GM10248 (cell line): ENCODE measurements around the gene SMAD3.
"Not testable (repeated sequence)": the region's sequence is repeated elsewhere in the genome, so short reads cannot be mapped to it uniquely, and the experiment has no call there.

Experiments
- CTCF ChIA-PET: fragments of 300-600 bp; sonication (Branson Sonifier 250); formaldehyde crosslinking; extraction: SDS; loops from one replicate; lab custom pipeline; 2021; ENCODE audit warnings: antibody characterized with exemption; lab: Yijun Ruan, JAX
- POLR2A ChIA-PET: fragments of 350-650 bp; sonication (Branson Sonifier 250); formaldehyde crosslinking; extraction: SDS; loops from one replicate; lab custom pipeline; 2020; ENCODE audit warnings: antibody characterized with exemption; lab: Yijun Ruan, JAX
- DNase-seq: peaks from one replicate; pipeline ENCODE4 v3.0.0; 2012; ENCODE audit errors: extremely low spot score
- CTCF ChIP-seq: IDR thresholded peaks from 2 replicates; pipeline ENCODE4 v1.5.1; 2012; ENCODE audit warnings: mild to moderate bottlenecking, low read depth; ENCODE audit errors: extremely low read depth, missing control alignments, control extremely low read depth

The SMAD3 gene

GRCh38 chr15:67119238-67119846 is 53.9 kb downstream of the SMAD3 start:
- DNase-seq = no peak
- POLR2A ChIA-PET = no interaction called here
- TF ChIP-seq CTCF = no peak
- CTCF ChIA-PET = interaction anchor here (0.8 to 4.2 kb wide), 7 partner anchors 9 to 173 kb away, joined by 3 to 20 read pairs (median 7); partner anchors contain the start of gene SMAD3

GRCh38 chr15:67120009-67120838 is 54.8 kb downstream of the SMAD3 start:
- no peak for DNase-seq
- no peak for TF ChIP-seq CTCF
- CTCF ChIA-PET = interaction anchor here (0.7 to 4.2 kb wide), 11 partner anchors 9 to 174 kb away, joined by 3 to 20 read pairs (median 3); partner anchors contain the start of gene SMAD3
- POLR2A ChIA-PET = interaction anchor here (0.7 to 1.2 kb wide), 3 partner anchors 15 to 20 kb away, joined by 3 read pairs; no protein-coding TSS in a partner anchor

GRCh38 chr15:67120839-67121643 is 55.6 kb downstream of the SMAD3 start:
- ChIA-PET CTCF (interaction anchor here (0.7 to 4.2 kb wide), 11 partner anchors 8 to 175 kb away, joined by 3 to 20 read pairs (median 3); partner anchors contain the start of gene SMAD3), POLR2A (interaction anchor here (0.7 to 1.2 kb wide), 3 partner anchors 16 to 20 kb away, joined by 3 read pairs; no protein-coding TSS in a partner anchor)
- no peak for TF ChIP-seq CTCF
- DNase-seq = peak; percentile 81

GRCh38 chr15:67121644-67122605 is 56.5 kb downstream of the SMAD3 start:
- ChIA-PET POLR2A (interaction anchor here (0.5 kb wide), 1 partner anchor 107 kb away, joined by 3 read pairs; no protein-coding TSS in a partner anchor), CTCF (interaction anchor here (0.8 to 4.2 kb wide), 5 partner anchors 12 to 72 kb away, joined by 3 to 20 read pairs (median 3); no protein-coding TSS in a partner anchor)
- no peak for TF ChIP-seq CTCF

GRCh38 chr15:67122816-67123215 is 57.4 kb downstream of the SMAD3 start:
- DNase-seq, POLR2A ChIA-PET: not testable (repeated sequence)
- CTCF ChIA-PET = interaction anchor here (0.8 to 4.2 kb wide), 4 partner anchors 10 to 52 kb away, joined by 3 to 20 read pairs (median 6); no protein-coding TSS in a partner anchor

More at GRCh38 chr15:67121644-67122605, 56.5 kb downstream of the SMAD3 start:
- DNase-seq = no peak

GRCh38 chr15:67123291-67123690 is 57.9 kb downstream of the SMAD3 start:
- CTCF ChIA-PET = interaction anchor here (0.8 to 4.2 kb wide), 5 partner anchors 11 to 52 kb away, joined by 3 to 20 read pairs (median 5); no protein-coding TSS in a partner anchor

More at GRCh38 chr15:67123291-67123690, 57.9 kb downstream of the SMAD3 start:
- POLR2A ChIA-PET, DNase-seq: not testable (repeated sequence)
